PC-9 (cell line): ENCODE measurements around the gene NKIRAS1.

ENCODE experiments used
- CTCF ChIP-seq: fragments of 200-600 bp; sonication (generic); conservative IDR thresholded peaks from 2 replicates; pipeline ENCODE4 v1.6.1; 2017; ENCODE audit warnings: mixed run types, antibody characterized with exemption, mild to moderate bottlenecking, moderate library complexity
- EZH2 ChIP-seq: fragments of 200-600 bp; sonication (generic); IDR thresholded peaks from 2 replicates; pipeline ENCODE4 v1.8.0; 2017; ENCODE audit warnings: antibody characterized with exemption, low read depth

DNA sequence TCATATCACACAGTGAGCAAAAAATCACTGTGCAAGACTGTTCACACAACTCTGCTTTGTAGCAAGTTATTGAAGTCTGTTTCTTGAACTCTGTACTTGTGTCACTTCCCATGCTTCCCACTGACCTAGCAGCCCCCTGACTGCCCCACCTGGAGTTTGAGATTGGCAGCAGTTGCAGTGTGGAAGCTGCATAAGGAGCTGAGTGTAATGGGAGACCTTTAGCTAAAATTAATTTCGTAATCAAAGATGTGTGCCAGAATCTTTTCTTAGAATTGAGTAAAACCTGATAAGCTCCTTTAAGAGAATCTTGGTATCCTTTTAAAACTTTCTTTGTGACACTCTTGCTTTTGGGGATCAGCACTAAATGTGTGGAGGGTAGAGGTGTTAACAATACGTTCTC, 42.8 kb downstream of the NKIRAS1 start:
- TF ChIP-seq CTCF (no peak), EZH2 (no peak)
